ENCODE results near the gene CAPRIN1. TPM values are rescaled to one million over a fixed set of nuclear protein-coding genes. Genes with fewer than 3 reads are reported as not detected.

The CAPRIN1 gene
- polyA plus RNA-seq, 1 of the 3 experiments (the other 2 are of a cell fraction), result 67.1 TPM

DNA sequence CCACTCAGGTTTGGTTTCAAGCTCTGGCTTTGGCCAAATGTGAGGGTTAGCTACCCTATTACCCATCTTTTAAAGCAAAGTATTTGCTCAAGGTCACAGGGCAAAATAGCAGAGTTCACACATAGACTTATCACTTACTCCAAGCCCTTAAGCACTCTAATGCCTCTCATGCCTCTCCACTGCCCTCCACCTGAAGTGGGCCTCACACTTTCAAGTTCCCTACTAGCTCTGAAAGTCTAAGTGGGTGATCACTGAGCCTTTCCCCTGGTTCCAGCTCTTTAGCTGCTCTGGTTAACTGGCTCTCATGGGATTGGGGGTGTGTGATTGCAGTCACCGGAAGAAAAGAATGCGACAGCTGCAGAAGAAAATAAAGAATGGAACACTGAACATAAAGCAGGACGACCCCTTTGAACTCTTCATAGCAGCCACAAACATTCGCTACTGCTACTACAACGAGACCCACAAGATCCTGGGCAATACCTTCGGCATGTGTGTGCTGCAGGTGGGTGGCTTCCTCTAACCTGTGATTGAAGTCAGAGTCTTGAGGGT, 60.3 kb downstream of the CAPRIN1 start (continued):
- TF ChIP-seq, protein P1, sequence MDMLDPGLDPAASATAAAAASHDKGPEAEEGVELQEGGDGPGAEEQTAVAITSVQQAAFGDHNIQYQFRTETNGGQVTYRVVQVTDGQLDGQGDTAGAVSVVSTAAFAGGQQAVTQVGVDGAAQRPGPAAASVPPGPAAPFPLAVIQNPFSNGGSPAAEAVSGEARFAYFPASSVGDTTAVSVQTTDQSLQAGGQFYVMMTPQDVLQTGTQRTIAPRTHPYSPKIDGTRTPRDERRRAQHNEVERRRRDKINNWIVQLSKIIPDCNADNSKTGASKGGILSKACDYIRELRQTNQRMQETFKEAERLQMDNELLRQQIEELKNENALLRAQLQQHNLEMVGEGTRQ (IDR thresholded peaks at IDR 0.05; ENCODE audit: borderline replicate concordance, low read depth, low read length), result no peak
- TF ChIP-seq SMC3 (IDR thresholded peaks at IDR 0.05; ENCODE audit: low read depth, low read length), result no peak

DNA sequence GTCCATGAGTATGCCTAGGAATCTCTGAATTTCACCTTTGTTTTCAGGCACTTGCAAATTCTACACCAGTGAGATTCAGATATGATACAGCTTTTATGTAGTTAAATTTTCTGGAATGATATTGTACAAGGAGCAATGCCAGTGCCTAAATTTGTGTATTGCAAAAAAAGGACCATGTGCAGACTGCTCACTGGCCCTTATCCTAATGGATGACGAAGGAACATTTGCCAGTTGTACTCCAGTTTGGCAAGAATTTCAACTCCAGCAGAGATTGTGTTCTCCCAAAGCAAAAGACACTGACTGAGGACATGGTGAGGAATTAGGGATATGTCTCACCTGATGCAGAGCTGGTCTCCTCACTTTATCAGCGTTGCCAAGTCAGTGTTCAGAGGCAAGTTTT, 62.5 kb downstream of the CAPRIN1 start:
- no peak overlapping the region for H3K9ac ChIP-seq
- peaks cover under 1% of the 10 kb centered on the region; the same call in 1 of the 2 replicates for H3K79me2 ChIP-seq (ENCODE audit: insufficient read depth)
- 84% methylated on average over 2 of the region's 2 CpGs for WGBS (ENCODE audit: low lambda C conversion rate)
- no peaks in the 10 kb centered on the region for H3F3A ChIP-seq (replicated peaks; ENCODE audit: insufficient read depth)
- H3K4me1 ChIP-seq (ENCODE audit: control insufficient read depth in 1 of 2, insufficient read depth in 2 of 2, low read depth in 1 of 2, low read length in 1 of 2), result no peaks in the 10 kb centered on the region
- H3K27me3 ChIP-seq (ENCODE audit: insufficient read depth), result no peaks in the 10 kb centered on the region
- POLR2A ChIA-PET, result no interaction called here
- H3K27ac ChIP-seq (ENCODE audit: low read depth in 2 of 2, low read length in 1 of 2), result no peak overlapping the region
- peaks cover 76 to 89% of the 10 kb centered on the region in 2 experiments for H3K36me3 ChIP-seq (replicated peaks in 1 of 2; ENCODE audit: control insufficient read depth in 1 of 2, insufficient read depth in 2 of 2, low read length in 1 of 2)
- TF ChIP-seq FOXJ3 (CRISPR knock-in tag; IDR thresholded peaks at IDR 0.05) (no peak), TCF12 (IDR thresholded peaks at IDR 0.05) (no peak), MXI1 (IDR thresholded peaks at IDR 0.05; ENCODE audit: low read depth, low read length) (no peak), RAD21 (IDR thresholded peaks at IDR 0.05; ENCODE audit: low read length) (no peak), EP300 (IDR thresholded peaks at IDR 0.05; ENCODE audit: borderline replicate concordance in 1 of 2, low read depth in 1 of 2, low read length in 1 of 2) (no peak)
- H3K9me3 ChIP-seq, result no peaks in the 10 kb centered on the region
- DNase-seq, result no peak
- no peak overlapping the region for H2AFZ ChIP-seq (ENCODE audit: low read depth)
- H3K4me3 ChIP-seq (ENCODE audit: low read depth in 2 of 2, low read length in 1 of 2), result no peak overlapping the region
- no peaks in the 10 kb centered on the region for H3K9me2 ChIP-seq
- H3K4me2 ChIP-seq, result no peak overlapping the region
- no peaks in the 10 kb centered on the region for H4K20me1 ChIP-seq (ENCODE audit: insufficient read depth)
- CTCF ChIA-PET, result interaction anchor here (1.4 kb wide), 1 partner anchor 117 kb away, joined by 3 read pairs; no protein-coding TSS in a partner anchor

DNA sequence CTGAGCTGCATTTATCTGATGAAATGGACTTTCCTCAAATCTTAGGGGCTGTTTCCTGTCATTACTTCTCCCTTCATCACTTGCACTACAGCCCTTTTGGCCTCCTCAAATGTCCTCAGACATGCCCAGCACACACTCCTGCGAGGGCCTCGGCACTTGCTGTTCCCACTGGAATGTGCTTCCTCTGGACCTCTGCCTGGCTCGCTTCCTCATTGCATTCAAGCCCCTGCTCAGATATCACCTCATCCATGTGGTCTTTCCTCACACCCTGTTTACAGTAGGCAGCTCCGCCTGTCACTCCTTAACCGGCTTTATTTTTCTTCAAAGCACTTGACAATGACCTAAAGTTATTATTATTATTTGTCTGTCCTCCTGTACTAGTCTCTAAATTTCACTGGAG, 62.9 kb downstream of the CAPRIN1 start:
- WGBS (ENCODE audit: low lambda C conversion rate), result 98% methylated on average over 5 of the region's 5 CpGs
- Histone ChIP-seq H3K27ac (ENCODE audit: low read depth in 2 of 2, low read length in 1 of 2) (no peak overlapping the region), H3K9me2 (no peaks in the 10 kb centered on the region), H3K4me3 (ENCODE audit: low read depth in 2 of 2, low read length in 1 of 2) (no peak overlapping the region), H3K79me2 (ENCODE audit: insufficient read depth) (no peaks in the 10 kb centered on the region), H3K27me3 (ENCODE audit: insufficient read depth) (no peaks in the 10 kb centered on the region), H3K36me3 (replicated peaks in 1 of 2; ENCODE audit: control insufficient read depth in 1 of 2, insufficient read depth in 2 of 2, low read length in 1 of 2) (peaks cover 73 to 89% of the 10 kb centered on the region in 2 experiments), H2AFZ (ENCODE audit: low read depth) (no peak overlapping the region), H3K9ac (no peak overlapping the region), H3K4me2 (no peak overlapping the region), H3F3A (replicated peaks; ENCODE audit: insufficient read depth) (no peaks in the 10 kb centered on the region), H3K4me1 (ENCODE audit: control insufficient read depth in 1 of 2, insufficient read depth in 2 of 2, low read depth in 1 of 2, low read length in 1 of 2) (no peaks in the 10 kb centered on the region), H4K20me1 (ENCODE audit: insufficient read depth) (no peaks in the 10 kb centered on the region), H3K9me3 (no peaks in the 10 kb centered on the region)
- POLR2A ChIA-PET, result no interaction called here
- CTCF ChIA-PET, result interaction anchor here (1.4 kb wide), 1 partner anchor 118 kb away, joined by 3 read pairs; no protein-coding TSS in a partner anchor
- no peak for DNase-seq
- TF ChIP-seq SIN3A (IDR thresholded peaks at IDR 0.05; ENCODE audit: borderline replicate concordance, low read depth, low read length) (no peak), POLR2AphosphoS5 (IDR thresholded peaks at IDR 0.05; ENCODE audit: low read depth, low read length) (no peak), YY1 (IDR thresholded peaks at IDR 0.05; ENCODE audit: low read depth) (no peak), RFX5 (IDR thresholded peaks at IDR 0.05; ENCODE audit: low read length) (no peak), TCF12 (IDR thresholded peaks at IDR 0.05) (no peak), ELF1 (IDR thresholded peaks at IDR 0.05) (no peak), EZH2phosphoT487 (IDR thresholded peaks at IDR 0.05; ENCODE audit: borderline replicate concordance, low read depth) (no peak), NFIC (IDR thresholded peaks at IDR 0.05; ENCODE audit: borderline replicate concordance) (no peak), FOXM1 (IDR thresholded peaks at IDR 0.05; ENCODE audit: low read depth) (no peak)
- TF ChIP-seq, protein P2, sequence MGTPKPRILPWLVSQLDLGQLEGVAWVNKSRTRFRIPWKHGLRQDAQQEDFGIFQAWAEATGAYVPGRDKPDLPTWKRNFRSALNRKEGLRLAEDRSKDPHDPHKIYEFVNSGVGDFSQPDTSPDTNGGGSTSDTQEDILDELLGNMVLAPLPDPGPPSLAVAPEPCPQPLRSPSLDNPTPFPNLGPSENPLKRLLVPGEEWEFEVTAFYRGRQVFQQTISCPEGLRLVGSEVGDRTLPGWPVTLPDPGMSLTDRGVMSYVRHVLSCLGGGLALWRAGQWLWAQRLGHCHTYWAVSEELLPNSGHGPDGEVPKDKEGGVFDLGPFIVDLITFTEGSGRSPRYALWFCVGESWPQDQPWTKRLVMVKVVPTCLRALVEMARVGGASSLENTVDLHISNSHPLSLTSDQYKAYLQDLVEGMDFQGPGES (IDR thresholded peaks at IDR 0.05; ENCODE audit: low read depth, low read length), result no peak
- TF ChIP-seq, protein P3, sequence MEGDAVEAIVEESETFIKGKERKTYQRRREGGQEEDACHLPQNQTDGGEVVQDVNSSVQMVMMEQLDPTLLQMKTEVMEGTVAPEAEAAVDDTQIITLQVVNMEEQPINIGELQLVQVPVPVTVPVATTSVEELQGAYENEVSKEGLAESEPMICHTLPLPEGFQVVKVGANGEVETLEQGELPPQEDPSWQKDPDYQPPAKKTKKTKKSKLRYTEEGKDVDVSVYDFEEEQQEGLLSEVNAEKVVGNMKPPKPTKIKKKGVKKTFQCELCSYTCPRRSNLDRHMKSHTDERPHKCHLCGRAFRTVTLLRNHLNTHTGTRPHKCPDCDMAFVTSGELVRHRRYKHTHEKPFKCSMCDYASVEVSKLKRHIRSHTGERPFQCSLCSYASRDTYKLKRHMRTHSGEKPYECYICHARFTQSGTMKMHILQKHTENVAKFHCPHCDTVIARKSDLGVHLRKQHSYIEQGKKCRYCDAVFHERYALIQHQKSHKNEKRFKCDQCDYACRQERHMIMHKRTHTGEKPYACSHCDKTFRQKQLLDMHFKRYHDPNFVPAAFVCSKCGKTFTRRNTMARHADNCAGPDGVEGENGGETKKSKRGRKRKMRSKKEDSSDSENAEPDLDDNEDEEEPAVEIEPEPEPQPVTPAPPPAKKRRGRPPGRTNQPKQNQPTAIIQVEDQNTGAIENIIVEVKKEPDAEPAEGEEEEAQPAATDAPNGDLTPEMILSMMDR (IDR thresholded peaks at IDR 0.05), result no peak
- TF ChIP-seq, protein P4, sequence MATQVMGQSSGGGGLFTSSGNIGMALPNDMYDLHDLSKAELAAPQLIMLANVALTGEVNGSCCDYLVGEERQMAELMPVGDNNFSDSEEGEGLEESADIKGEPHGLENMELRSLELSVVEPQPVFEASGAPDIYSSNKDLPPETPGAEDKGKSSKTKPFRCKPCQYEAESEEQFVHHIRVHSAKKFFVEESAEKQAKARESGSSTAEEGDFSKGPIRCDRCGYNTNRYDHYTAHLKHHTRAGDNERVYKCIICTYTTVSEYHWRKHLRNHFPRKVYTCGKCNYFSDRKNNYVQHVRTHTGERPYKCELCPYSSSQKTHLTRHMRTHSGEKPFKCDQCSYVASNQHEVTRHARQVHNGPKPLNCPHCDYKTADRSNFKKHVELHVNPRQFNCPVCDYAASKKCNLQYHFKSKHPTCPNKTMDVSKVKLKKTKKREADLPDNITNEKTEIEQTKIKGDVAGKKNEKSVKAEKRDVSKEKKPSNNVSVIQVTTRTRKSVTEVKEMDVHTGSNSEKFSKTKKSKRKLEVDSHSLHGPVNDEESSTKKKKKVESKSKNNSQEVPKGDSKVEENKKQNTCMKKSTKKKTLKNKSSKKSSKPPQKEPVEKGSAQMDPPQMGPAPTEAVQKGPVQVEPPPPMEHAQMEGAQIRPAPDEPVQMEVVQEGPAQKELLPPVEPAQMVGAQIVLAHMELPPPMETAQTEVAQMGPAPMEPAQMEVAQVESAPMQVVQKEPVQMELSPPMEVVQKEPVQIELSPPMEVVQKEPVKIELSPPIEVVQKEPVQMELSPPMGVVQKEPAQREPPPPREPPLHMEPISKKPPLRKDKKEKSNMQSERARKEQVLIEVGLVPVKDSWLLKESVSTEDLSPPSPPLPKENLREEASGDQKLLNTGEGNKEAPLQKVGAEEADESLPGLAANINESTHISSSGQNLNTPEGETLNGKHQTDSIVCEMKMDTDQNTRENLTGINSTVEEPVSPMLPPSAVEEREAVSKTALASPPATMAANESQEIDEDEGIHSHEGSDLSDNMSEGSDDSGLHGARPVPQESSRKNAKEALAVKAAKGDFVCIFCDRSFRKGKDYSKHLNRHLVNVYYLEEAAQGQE (IDR thresholded peaks at IDR 0.05; ENCODE audit: low read depth, low read length), result no peak
- TF ChIP-seq, protein P5, sequence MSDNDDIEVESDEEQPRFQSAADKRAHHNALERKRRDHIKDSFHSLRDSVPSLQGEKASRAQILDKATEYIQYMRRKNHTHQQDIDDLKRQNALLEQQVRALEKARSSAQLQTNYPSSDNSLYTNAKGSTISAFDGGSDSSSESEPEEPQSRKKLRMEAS (IDR thresholded peaks at IDR 0.05; ENCODE audit: low read depth), result no peak
